ENCODE data around the gene VPS35L.
"Not testable (repeated sequence)": the region's sequence is repeated elsewhere in the genome, so short reads cannot be mapped to it uniquely, and the experiment has no call there.

VPS35L gene

GRCh38 chr16:19674485-19674884, 119.0 kb downstream of the VPS35L start:
- no peak for DNase-seq (ENCODE audit: low read depth, low spot score)
- ChIA-PET POLR2A (no interaction called here), CTCF (no interaction called here)
- no peak overlapping the region for H3K4me3 ChIP-seq (ENCODE audit: low read depth, low read length)
- no peak for TF ChIP-seq CTCF (IDR thresholded peaks at IDR 0.05; ENCODE audit: insufficient read depth, low read length, missing control alignments)

- no peak overlapping the region for H3K4me3 ChIP-seq (ENCODE audit: low read depth, low read length)
- POLR2A ChIA-PET, result no interaction called here
- CTCF ChIA-PET, result interaction anchor here (0.8 to 1.1 kb wide), 2 partner anchors 9 to 94 kb away, joined by 3 read pairs; no protein-coding TSS in a partner anchor
- no peak for DNase-seq (ENCODE audit: low read depth, low spot score)
- TF ChIP-seq CTCF (IDR thresholded peaks at IDR 0.05; ENCODE audit: insufficient read depth, low read length, missing control alignments), result no peak
Measured at GRCh38 chr16:19677402-19677801, 121.9 kb downstream of the VPS35L start.

- ChIA-PET CTCF (interaction anchor here (1.1 kb wide), 1 partner anchor 208 kb away, joined by 3 read pairs; no protein-coding TSS in a partner anchor), POLR2A (no interaction called here)
- no peak overlapping the region for H3K4me3 ChIP-seq (ENCODE audit: low read depth, low read length)
- no peak for DNase-seq (ENCODE audit: low read depth, low spot score)
- no peak for TF ChIP-seq CTCF (IDR thresholded peaks at IDR 0.05; ENCODE audit: insufficient read depth, low read length, missing control alignments)
Measured at GRCh38 chr16:19678804-19679203, 123.3 kb downstream of the VPS35L start.

- CTCF ChIA-PET, result interaction anchor here (0.9 to 1.1 kb wide), 2 partner anchors 11 to 207 kb away, joined by 3 to 4 read pairs; no protein-coding TSS in a partner anchor
- POLR2A ChIA-PET; DNase-seq (ENCODE audit: low read depth, low spot score): not testable (repeated sequence)
Measured at GRCh38 chr16:19679281-19679680, 123.8 kb downstream of the VPS35L start.

GRCh38 chr16:19680881-19681340, 125.4 kb downstream of the VPS35L start:
- POLR2A ChIA-PET, result interaction anchor here (0.6 kb wide), 1 partner anchor 13 kb away, joined by 3 read pairs; no protein-coding TSS in a partner anchor
- H3K4me3 ChIP-seq (ENCODE audit: low read depth, low read length), result no peak overlapping the region
- CTCF ChIA-PET, result interaction anchor here (0.9 to 1.3 kb wide), 4 partner anchors 9 to 79 kb away, joined by 3 to 5 read pairs (median 4); no protein-coding TSS in a partner anchor
- no peak for DNase-seq (ENCODE audit: low read depth, low spot score)
- TF ChIP-seq CTCF (IDR thresholded peaks at IDR 0.05; ENCODE audit: insufficient read depth, low read length, missing control alignments), result no peak

More at GRCh38 chr16:19679281-19679680, 123.8 kb downstream of the VPS35L start:
- not testable (repeated sequence) for H3K4me3 ChIP-seq (ENCODE audit: low read depth, low read length)

GRCh38 chr16:19681637-19682036, 126.1 kb downstream of the VPS35L start:
- no peak for DNase-seq (ENCODE audit: low read depth, low spot score)
- no peak overlapping the region for H3K4me3 ChIP-seq (ENCODE audit: low read depth, low read length)
- ChIA-PET POLR2A (interaction anchor here (0.5 to 0.6 kb wide), 2 partner anchors 12 to 22 kb away, joined by 3 to 4 read pairs; no protein-coding TSS in a partner anchor), CTCF (interaction anchor here (0.9 to 1.5 kb wide), 3 partner anchors 9 to 19 kb away, joined by 3 to 5 read pairs (median 5); no protein-coding TSS in a partner anchor)
- TF ChIP-seq CTCF (IDR thresholded peaks at IDR 0.05; ENCODE audit: insufficient read depth, low read length, missing control alignments), result no peak
